BLaER1 treated with 17β-estradiol and CSF1 and Interleukin-3, amounts not matched to agents 10 nM and 100 nM (cell line): ENCODE data around the gene DPF3.

ENCODE experiments used
- H3K27ac ChIP-seq, 11 experiments: shearing (Covaris generic); formaldehyde crosslinking; 2 replicates each; pipeline ENCODE4 v1.8.1; 2022
- H3K27me3 ChIP-seq, 11 experiments: shearing (Covaris generic); formaldehyde crosslinking; 2 replicates each; pipeline ENCODE4 v1.8.1; 2022
- H3K36me3 ChIP-seq, 11 experiments: shearing (Covaris generic); formaldehyde crosslinking; 2 replicates each; pipeline ENCODE4 v1.8.1; 2022
- H3K4me1 ChIP-seq, 10 experiments: shearing (Covaris generic); formaldehyde crosslinking; 2 replicates each; pipeline ENCODE4 v1.8.1; 2022
- H3K4me2 ChIP-seq, 11 experiments: shearing (Covaris generic); formaldehyde crosslinking; 2 replicates each; pipeline ENCODE4 v1.8.1; 2022
- H3K4me3 ChIP-seq, 10 experiments: shearing (Covaris generic); formaldehyde crosslinking; 2 replicates each; pipeline ENCODE4 v1.8.1; 2022
- H3K9ac ChIP-seq, 11 experiments: shearing (Covaris generic); formaldehyde crosslinking; 2 replicates each; pipeline ENCODE4 v1.8.1; 2022
- H3K9me3 ChIP-seq, 11 experiments: shearing (Covaris generic); formaldehyde crosslinking; replicated peaks in 1 of 11; 2 replicates each; pipeline ENCODE4 v1.8.1; 2022
- H4K20me1 ChIP-seq, 11 experiments: shearing (Covaris generic); formaldehyde crosslinking; 2 replicates each; pipeline ENCODE4 v1.8.1; 2022
- Cebpa-rat ChIP-seq, 11 experiments: shearing (Covaris generic); IDR thresholded peaks; 2 replicates each; pipeline ENCODE4 v1.8.1; 2022

DPF3 gene

GRCh38 chr14:72716476-72716875 lies 177.4 kb downstream of the DPF3 start:
- no peak for TF ChIP-seq Cebpa-rat (IDR thresholded peaks at IDR 0.05)
- Histone ChIP-seq H4K20me1 (no peaks in the 10 kb centered on the region), H3K4me1 (peaks cover 27 to 58% (median 54%) of the 10 kb centered on the region in 10 experiments), H3K4me2 (peak overlapping the region in 8 of 11 experiments; percentile 85 to 96 (median 90); a peak in 17 of 22 replicates), H3K9ac (no peak overlapping the region), H3K36me3 (no peaks in the 10 kb centered on the region), H3K4me3 (no peak overlapping the region), H3K9me3 (no peaks in the 10 kb centered on the region), H3K27me3 (no peaks in the 10 kb centered on the region), H3K27ac (peak overlapping the region in 2 of 11 experiments; percentile 27 to 49; a peak in 1 of 22 replicates)

DNA sequence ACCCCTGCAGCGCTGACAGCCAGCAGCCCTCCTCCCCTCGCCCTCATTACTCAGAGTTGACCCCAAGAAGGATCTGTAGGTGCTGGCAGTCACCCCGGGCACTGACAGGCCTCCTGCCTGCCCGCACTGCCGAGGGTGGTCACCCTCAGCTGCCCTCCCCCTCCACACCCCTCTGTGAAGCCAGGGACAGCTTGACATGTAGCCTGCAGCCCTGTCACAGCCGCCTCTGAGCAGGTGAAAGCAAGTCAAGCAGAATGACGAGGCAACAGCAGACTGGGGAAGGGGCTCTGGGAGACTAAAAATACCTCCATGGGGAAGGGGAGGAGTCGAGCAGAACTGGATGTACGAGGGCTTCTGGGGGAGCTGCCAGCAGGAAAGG lies 178.1 kb downstream of the DPF3 start:
- H3K27ac ChIP-seq: peak overlapping the region in 3 of 11 experiments; percentile 23 to 49 (median 27); a peak in 3 of 22 replicates

GRCh38 chr14:72715215-72715849 lies 178.6 kb downstream of the DPF3 start:
- Histone ChIP-seq H3K27ac (peak overlapping the region in 8 of 11 experiments; percentile 4 to 67 (median 45); a peak in 12 of 22 replicates), H4K20me1 (no peaks in the 10 kb centered on the region), H3K9ac (peak overlapping the region in 2 of 11 experiments; percentile 26 to 27; a peak in 2 of 22 replicates), H3K36me3 (no peaks in the 10 kb centered on the region), H3K27me3 (no peaks in the 10 kb centered on the region), H3K4me1 (peaks cover 27 to 58% (median 54%) of the 10 kb centered on the region in 10 experiments), H3K4me3 (no peak overlapping the region), H3K4me2 (peak overlapping the region; percentile 61 to 96 (median 88)), H3K9me3 (no peaks in the 10 kb centered on the region)
- TF ChIP-seq Cebpa-rat (IDR thresholded peaks at IDR 0.05): no peak

More for the DNA sequence above, 178.1 kb downstream of the DPF3 start:
- no peaks in the 10 kb centered on the region for H3K27me3 ChIP-seq
- H4K20me1 ChIP-seq: no peaks in the 10 kb centered on the region
- peak overlapping the region; percentile 36 to 96 (median 88); a peak in 21 of 22 replicates for H3K4me2 ChIP-seq
- H3K36me3 ChIP-seq: no peaks in the 10 kb centered on the region
- no peak for TF ChIP-seq Cebpa-rat (IDR thresholded peaks at IDR 0.05)
- peaks cover 27 to 58% (median 54%) of the 10 kb centered on the region in 10 experiments for H3K4me1 ChIP-seq
- H3K9ac ChIP-seq: no peak overlapping the region
- no peak overlapping the region for H3K4me3 ChIP-seq
- H3K9me3 ChIP-seq: no peaks in the 10 kb centered on the region

GRCh38 chr14:72714871-72715214 lies 179.1 kb downstream of the DPF3 start:
- peak overlapping the region in 3 of 11 experiments; percentile 26 to 50 (median 27); a peak in 3 of 22 replicates for H3K9ac ChIP-seq
- H3K9me3 ChIP-seq: no peaks in the 10 kb centered on the region
- 0 out of 22 replicates have a peak, but pooled peaks of 2 of the 11 experiments have one; percentile 12 to 26 for TF ChIP-seq Cebpa-rat (IDR thresholded peaks at IDR 0.05)
- no peaks in the 10 kb centered on the region for H3K27me3 ChIP-seq
- peak overlapping the region; percentile 61 to 96 (median 88) for H3K4me2 ChIP-seq
- no peaks in the 10 kb centered on the region for H3K36me3 ChIP-seq
- H3K27ac ChIP-seq: peak overlapping the region in 8 of 11 experiments; percentile 4 to 67 (median 45); a peak in 12 of 22 replicates
- H3K4me3 ChIP-seq: no peak overlapping the region
- H4K20me1 ChIP-seq: no peaks in the 10 kb centered on the region
- peaks cover 27 to 58% (median 54%) of the 10 kb centered on the region in 10 experiments for H3K4me1 ChIP-seq

DNA sequence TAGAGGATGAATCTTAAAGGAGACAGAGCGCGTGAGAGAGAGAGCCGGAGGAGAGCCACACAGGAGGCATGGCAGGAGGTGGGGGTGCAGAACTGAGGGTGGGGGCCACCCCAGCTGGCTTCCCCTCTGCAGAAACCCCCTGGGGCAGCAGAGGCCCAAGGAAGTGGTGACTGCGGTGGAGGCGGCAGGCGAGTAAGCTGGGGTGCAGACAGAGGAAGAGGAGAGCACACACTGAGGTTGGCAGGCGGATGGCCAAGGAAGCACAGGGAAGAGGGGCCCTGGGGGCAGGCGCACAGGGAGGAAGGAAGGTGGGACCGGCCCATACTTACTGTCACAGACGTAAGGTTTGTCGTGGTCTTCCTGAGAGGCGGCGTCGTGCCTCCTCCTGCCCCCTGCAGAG lies 179.8 kb downstream of the DPF3 start:
- Histone ChIP-seq H4K20me1 (no peaks in the 10 kb centered on the region), H3K27me3 (no peaks in the 10 kb centered on the region), H3K4me3 (peak overlapping the region in 3 of 10 experiments; percentile 10 to 25 (median 18); a peak in 4 of 20 replicates), H3K9ac (peak overlapping the region in 7 of 11 experiments; percentile 2 to 50 (median 36); a peak in 4 of 22 replicates), H3K36me3 (no peaks in the 10 kb centered on the region), H3K9me3 (no peaks in the 10 kb centered on the region), H3K4me1 (peaks cover 27 to 58% (median 54%) of the 10 kb centered on the region in 10 experiments), H3K27ac (peak overlapping the region in 8 of 11 experiments; percentile 27 to 67 (median 45); a peak in 15 of 22 replicates), H3K4me2 (peak overlapping the region; percentile 61 to 96 (median 88))
- TF ChIP-seq Cebpa-rat (IDR thresholded peaks at IDR 0.05): no peak

- no peak overlapping the region for H3K27ac ChIP-seq
- H3K4me2 ChIP-seq: no peak overlapping the region
- no peak overlapping the region for H3K9ac ChIP-seq
- H3K4me3 ChIP-seq: no peak overlapping the region
- H3K27me3 ChIP-seq: no peaks in the 10 kb centered on the region
- TF ChIP-seq Cebpa-rat (IDR thresholded peaks at IDR 0.05): no peak
- H4K20me1 ChIP-seq: no peaks in the 10 kb centered on the region
- no peaks in the 10 kb centered on the region for H3K9me3 ChIP-seq
- peaks cover 27 to 43% (median 42%) of the 10 kb centered on the region in 10 experiments for H3K4me1 ChIP-seq
- no peaks in the 10 kb centered on the region for H3K36me3 ChIP-seq
These were observed 182.0 kb downstream of the DPF3 start for GRCh38 chr14:72711936-72712335.

GRCh38 chr14:72709916-72710611 lies 183.8 kb downstream of the DPF3 start:
- H3K4me2 ChIP-seq: no peak overlapping the region
- H3K4me3 ChIP-seq: no peak overlapping the region
- no peaks in the 10 kb centered on the region for H3K9me3 ChIP-seq
- H3K4me1 ChIP-seq: peaks cover 16 to 25% (median 23%) of the 10 kb centered on the region in 10 experiments
- no peaks in the 10 kb centered on the region for H3K27me3 ChIP-seq
- no peaks in the 10 kb centered on the region for H4K20me1 ChIP-seq
- H3K36me3 ChIP-seq: no peaks in the 10 kb centered on the region
- no peak overlapping the region for H3K27ac ChIP-seq
- no peak for TF ChIP-seq Cebpa-rat (IDR thresholded peaks at IDR 0.05)
- no peak overlapping the region for H3K9ac ChIP-seq

- H3K27ac ChIP-seq: no peak overlapping the region
- H3K36me3 ChIP-seq: no peaks in the 10 kb centered on the region
- no peaks in the 10 kb centered on the region for H4K20me1 ChIP-seq
- H3K4me1 ChIP-seq: peaks cover 9 to 25% (median 19%) of the 10 kb centered on the region in 10 experiments
- no peak overlapping the region for H3K4me3 ChIP-seq
- no peaks in the 10 kb centered on the region for H3K9me3 ChIP-seq
- H3K9ac ChIP-seq: no peak overlapping the region
- no peak for TF ChIP-seq Cebpa-rat (IDR thresholded peaks at IDR 0.05)
- no peak overlapping the region for H3K4me2 ChIP-seq
- H3K27me3 ChIP-seq: no peaks in the 10 kb centered on the region
These were observed 185.0 kb downstream of the DPF3 start for GRCh38 chr14:72708708-72709475.

DNA sequence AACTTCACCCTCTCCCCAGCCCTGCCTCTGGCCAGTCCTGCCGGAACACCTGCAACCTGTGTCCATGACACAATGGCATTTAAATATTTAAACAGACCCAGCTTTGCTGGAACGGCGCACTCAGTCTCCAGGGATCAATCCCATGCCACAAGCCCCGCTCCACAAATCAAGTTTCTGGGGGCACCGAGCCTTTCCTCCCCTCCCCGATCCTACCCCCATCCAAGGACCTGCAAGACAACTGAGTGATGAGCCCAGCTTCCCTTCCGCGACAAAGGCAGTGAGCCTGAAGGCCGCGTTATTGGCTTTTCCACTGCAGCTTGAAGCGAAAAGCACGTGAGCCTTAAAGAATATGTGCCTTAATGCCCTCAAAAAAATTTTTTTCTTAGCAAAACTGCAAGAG lies 185.7 kb downstream of the DPF3 start:
- no peaks in the 10 kb centered on the region for H3K9me3 ChIP-seq
- no peaks in the 10 kb centered on the region for H4K20me1 ChIP-seq
- no peak overlapping the region for H3K9ac ChIP-seq
- no peak overlapping the region for H3K4me2 ChIP-seq
- no peak for TF ChIP-seq Cebpa-rat (IDR thresholded peaks at IDR 0.05)
- peaks cover 3 to 25% (median 19%) of the 10 kb centered on the region in 10 experiments; a peak in 19 of 20 replicates for H3K4me1 ChIP-seq
- no peak overlapping the region for H3K27ac ChIP-seq
- no peaks in the 10 kb centered on the region for H3K36me3 ChIP-seq
- H3K27me3 ChIP-seq: no peaks in the 10 kb centered on the region
- no peak overlapping the region for H3K4me3 ChIP-seq
